ENCODE data around the gene RASGRF1.

Gene RASGRF1

GRCh38 chr15:78959360-78959759, 131.2 kb downstream of the RASGRF1 start:
- Histone ChIP-seq H4K20me1 (ENCODE audit: insufficient read depth, low read length, poor library complexity, severe bottlenecking) (no peaks in the 10 kb centered on the region), H3F3A (ENCODE audit: low read depth) (no peaks in the 10 kb centered on the region), H3K9me2 (replicated peaks; ENCODE audit: low read depth, low read length) (no peaks in the 10 kb centered on the region), H2AFZ (ENCODE audit: low read length) (no peak overlapping the region), H3K9ac (ENCODE audit: low read depth, low read length, poor library complexity, severe bottlenecking) (no peak overlapping the region), H3K4me1 (ENCODE audit: insufficient read depth, low read length, poor library complexity, severe bottlenecking) (no peaks in the 10 kb centered on the region), H3K79me2 (ENCODE audit: insufficient read depth, low read length) (no peaks in the 10 kb centered on the region), H3K36me3 (ENCODE audit: insufficient read depth, low read length) (no peaks in the 10 kb centered on the region), H3K4me3 (ENCODE audit: low read length, poor library complexity, severe bottlenecking) (no peak overlapping the region), H3K9me3 (ENCODE audit: insufficient read depth, low read depth, low read length) (no peaks in the 10 kb centered on the region), H3K4me2 (ENCODE audit: low read depth, low read length, poor library complexity, severe bottlenecking) (no peak overlapping the region), H3K27me3 (ENCODE audit: insufficient read depth, low read length, poor library complexity, severe bottlenecking) (no peaks in the 10 kb centered on the region)
- TF ChIP-seq EZH2phosphoT487 (IDR thresholded peaks at IDR 0.05; ENCODE audit: borderline replicate concordance) (no peak), CTCF (conservative IDR thresholded peaks at IDR 0.05; ENCODE audit: low read length) (no peak)

GRCh38 chr15:78957416-78958093, 133.0 kb downstream of the RASGRF1 start:
- Histone ChIP-seq H3K9me3 (ENCODE audit: insufficient read depth, low read depth, low read length) (no peaks in the 10 kb centered on the region), H3K4me2 (ENCODE audit: low read depth, low read length, poor library complexity, severe bottlenecking) (no peak overlapping the region), H3K36me3 (ENCODE audit: insufficient read depth, low read length) (no peaks in the 10 kb centered on the region), H3K27me3 (ENCODE audit: insufficient read depth, low read length, poor library complexity, severe bottlenecking) (no peaks in the 10 kb centered on the region), H3K79me2 (ENCODE audit: insufficient read depth, low read length) (no peaks in the 10 kb centered on the region), H2AFZ (ENCODE audit: low read length) (no peak overlapping the region), H3K4me3 (ENCODE audit: low read length, poor library complexity, severe bottlenecking) (no peak overlapping the region), H3K4me1 (ENCODE audit: insufficient read depth, low read length, poor library complexity, severe bottlenecking) (no peaks in the 10 kb centered on the region), H3K9ac (ENCODE audit: low read depth, low read length, poor library complexity, severe bottlenecking) (no peak overlapping the region), H3K9me2 (replicated peaks; ENCODE audit: low read depth, low read length) (no peaks in the 10 kb centered on the region), H4K20me1 (ENCODE audit: insufficient read depth, low read length, poor library complexity, severe bottlenecking) (no peaks in the 10 kb centered on the region), H3F3A (ENCODE audit: low read depth) (no peaks in the 10 kb centered on the region)
- no peak for TF ChIP-seq CTCF (conservative IDR thresholded peaks at IDR 0.05; ENCODE audit: low read length)

- Histone ChIP-seq H3K4me1 (ENCODE audit: insufficient read depth, low read length, poor library complexity, severe bottlenecking) (peaks cover under 1% of the 10 kb centered on the region), H3K79me2 (ENCODE audit: insufficient read depth, low read length) (no peaks in the 10 kb centered on the region), H3K4me2 (ENCODE audit: low read depth, low read length, poor library complexity, severe bottlenecking) (no peak overlapping the region), H3K36me3 (ENCODE audit: insufficient read depth, low read length) (no peaks in the 10 kb centered on the region), H3K9me2 (replicated peaks; ENCODE audit: low read depth, low read length) (no peaks in the 10 kb centered on the region), H3K9me3 (ENCODE audit: insufficient read depth, low read depth, low read length) (no peaks in the 10 kb centered on the region), H4K20me1 (ENCODE audit: insufficient read depth, low read length, poor library complexity, severe bottlenecking) (no peaks in the 10 kb centered on the region), H3K9ac (ENCODE audit: low read depth, low read length, poor library complexity, severe bottlenecking) (no peak overlapping the region), H3K27me3 (ENCODE audit: insufficient read depth, low read length, poor library complexity, severe bottlenecking) (no peaks in the 10 kb centered on the region), H2AFZ (ENCODE audit: low read length) (no peak overlapping the region), H3F3A (ENCODE audit: low read depth) (no peaks in the 10 kb centered on the region), H3K4me3 (ENCODE audit: low read length, poor library complexity, severe bottlenecking) (no peak overlapping the region)
- TF ChIP-seq EZH2phosphoT487 (IDR thresholded peaks at IDR 0.05; ENCODE audit: borderline replicate concordance) (no peak), CTCF (conservative IDR thresholded peaks at IDR 0.05; ENCODE audit: low read length) (no peak)
Observed at GRCh38 chr15:78956937-78957336, 133.6 kb downstream of the RASGRF1 start.
